Fibroblast of lung (primary cell): ENCODE data around the gene ADA. TPM values are rescaled to one million over a fixed set of nuclear protein-coding genes. Genes with fewer than 3 reads are reported as not detected.

Source experiments
- DNase-seq, 2 donors: peaks; one replicate each; pipeline versions ENCODE4 v3.0.0 to v3.0.0-alpha.2; 2010; ENCODE audit warnings: low read depth in 2 of 2
- H2AFZ ChIP-seq: 2 replicates; pipeline ENCODE4 v1.5.1; 2012; ENCODE audit warnings: low read length, control low read depth, inconsistent platforms
- H3K27ac ChIP-seq: 2 replicates; pipeline ENCODE4 v1.5.1; 2011; ENCODE audit warnings: low read length, control low read depth; ENCODE audit not compliant: insufficient read depth
- H3K27me3 ChIP-seq: 2 replicates; pipeline ENCODE4 v1.5.1; 2011; ENCODE audit warnings: mild to moderate bottlenecking, low read length; ENCODE audit not compliant: control insufficient read depth, insufficient read depth
- H3K36me3 ChIP-seq: 2 replicates; pipeline ENCODE4 v1.5.1; 2011; ENCODE audit warnings: low read length; ENCODE audit not compliant: control insufficient read depth, insufficient read depth
- H3K4me1 ChIP-seq: 2 replicates; pipeline ENCODE4 v1.5.1; 2011; ENCODE audit warnings: low read length; ENCODE audit not compliant: control insufficient read depth, insufficient read depth; ENCODE audit errors: extremely low read depth
- H3K4me2 ChIP-seq: 2 replicates; pipeline ENCODE4 v1.5.1; 2011; ENCODE audit warnings: low read length, control low read depth; ENCODE audit not compliant: insufficient read depth; ENCODE audit errors: extremely low read depth
- H3K4me3 ChIP-seq, 4 experiments: fragments of 200-600 bp in 1 of 4; sonication (generic) in 1 of 4; replicated peaks in 1 of 4; 2 replicates each; pipeline ENCODE4 v1.5.1; 2011 to 2016; ENCODE audit warnings: low read length in 4 of 4, low read depth in 3 of 4, mild to moderate bottlenecking in 3 of 4, control low read depth in 2 of 4, inconsistent platforms in 1 of 4, mixed read lengths in 1 of 4; ENCODE audit not compliant: insufficient read depth in 1 of 4; ENCODE audit errors: control extremely low read depth in 1 of 4
- H3K79me2 ChIP-seq: 2 replicates; pipeline ENCODE4 v1.5.1; 2012; ENCODE audit warnings: mild to moderate bottlenecking, low read length, inconsistent platforms; ENCODE audit not compliant: control insufficient read depth, insufficient read depth
- H3K9ac ChIP-seq: 2 replicates; pipeline ENCODE4 v1.5.1; 2011; ENCODE audit warnings: mild to moderate bottlenecking, low read length, control low read depth; ENCODE audit not compliant: insufficient read depth
- H3K9me3 ChIP-seq: 2 replicates; pipeline ENCODE4 v1.5.1; 2012; ENCODE audit warnings: low read depth, low read length; ENCODE audit not compliant: control insufficient read depth, insufficient read depth
- H4K20me1 ChIP-seq: 2 replicates; pipeline ENCODE4 v1.5.1; 2011; ENCODE audit warnings: low read length; ENCODE audit not compliant: control insufficient read depth, insufficient read depth; ENCODE audit errors: extremely low read depth
- EZH2 ChIP-seq: IDR thresholded peaks from 2 replicates; pipeline ENCODE4 v1.5.1; 2012; ENCODE audit warnings: low read length, control low read depth, mild to moderate bottlenecking; ENCODE audit errors: missing control alignments
- polyA plus RNA-seq, 2 donors: library from polyadenylated mRNA; depleted of rRNA in 1 of 2; stranded (reverse) in 1 of 2; unstranded in 1 of 2; fragments of >200 nt; gene quantifications; 2 replicates each; pipeline ENCODE4 v1.2.1, GENCODE V29; 2011 to 2012; ENCODE audit warnings: missing spikeins in 1 of 2
- total RNA-seq: library from RNA; depleted of rRNA; stranded (reverse); fragments of >200 nt; gene quantifications from 2 replicates; pipeline ENCODE4 v1.2.1, GENCODE V29; 2014
- TF ChIP-seq, protein P1 (sequence below), 2 donors: IDR thresholded peaks in 1 of 2; conservative IDR thresholded peaks in 1 of 2; 1 replicate in 1 of 2; 2 replicates in 1 of 2; pipeline ENCODE4 v1.5.1; 2011 to 2012; ENCODE audit warnings: low read length in 2 of 2, control low read depth in 1 of 2, inconsistent platforms in 1 of 2, low read depth in 1 of 2, mild to moderate bottlenecking in 1 of 2

Gene ADA
- total and polyA plus RNA-seq, 2 donors (not counting 1 experiment from before 2014, with no cell fraction given), result 5.4 to 21.9 TPM

DNA sequence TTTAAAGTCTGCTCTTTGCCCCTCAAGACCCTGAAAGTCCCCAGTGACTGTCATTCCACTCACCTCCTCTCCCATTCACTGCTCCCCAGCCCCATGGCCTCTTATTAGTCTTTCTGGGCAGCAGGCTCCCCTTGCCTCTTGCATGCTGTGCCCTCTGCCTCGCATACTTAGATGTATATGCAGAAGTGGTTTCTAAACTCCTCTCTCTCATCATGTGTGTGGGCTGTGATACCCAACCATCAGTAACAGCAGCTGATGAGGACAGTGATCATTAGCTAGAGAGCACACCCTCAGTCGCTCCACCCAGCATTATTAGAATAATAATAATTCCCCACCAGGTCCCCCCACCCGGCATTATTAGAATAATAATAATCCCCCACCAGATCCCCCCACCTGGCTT lies 54.6 kb downstream of the ADA start:
- H3K9me3 ChIP-seq, result no peaks in the 10 kb centered on the region
- TF ChIP-seq, protein P1, sequence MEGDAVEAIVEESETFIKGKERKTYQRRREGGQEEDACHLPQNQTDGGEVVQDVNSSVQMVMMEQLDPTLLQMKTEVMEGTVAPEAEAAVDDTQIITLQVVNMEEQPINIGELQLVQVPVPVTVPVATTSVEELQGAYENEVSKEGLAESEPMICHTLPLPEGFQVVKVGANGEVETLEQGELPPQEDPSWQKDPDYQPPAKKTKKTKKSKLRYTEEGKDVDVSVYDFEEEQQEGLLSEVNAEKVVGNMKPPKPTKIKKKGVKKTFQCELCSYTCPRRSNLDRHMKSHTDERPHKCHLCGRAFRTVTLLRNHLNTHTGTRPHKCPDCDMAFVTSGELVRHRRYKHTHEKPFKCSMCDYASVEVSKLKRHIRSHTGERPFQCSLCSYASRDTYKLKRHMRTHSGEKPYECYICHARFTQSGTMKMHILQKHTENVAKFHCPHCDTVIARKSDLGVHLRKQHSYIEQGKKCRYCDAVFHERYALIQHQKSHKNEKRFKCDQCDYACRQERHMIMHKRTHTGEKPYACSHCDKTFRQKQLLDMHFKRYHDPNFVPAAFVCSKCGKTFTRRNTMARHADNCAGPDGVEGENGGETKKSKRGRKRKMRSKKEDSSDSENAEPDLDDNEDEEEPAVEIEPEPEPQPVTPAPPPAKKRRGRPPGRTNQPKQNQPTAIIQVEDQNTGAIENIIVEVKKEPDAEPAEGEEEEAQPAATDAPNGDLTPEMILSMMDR (conservative IDR thresholded peaks at IDR 0.05 in 1 of 2, IDR thresholded peaks at IDR 0.05 in 1 of 2; ENCODE audit: low read depth in 1 of 2, low read length in 2 of 2), result no peak
- TF ChIP-seq EZH2, result no peak
- H3K27ac ChIP-seq, result no peak overlapping the region
- H3K79me2 ChIP-seq, result peaks cover 5% of the 10 kb centered on the region
- no peaks in the 10 kb centered on the region for H3K27me3 ChIP-seq
- H2AFZ ChIP-seq, result no peak overlapping the region
- H4K20me1 ChIP-seq, result no peaks in the 10 kb centered on the region
- no peak overlapping the region for H3K9ac ChIP-seq
- no peak for DNase-seq
- H3K4me2 ChIP-seq, result no peak overlapping the region
- H3K4me3 ChIP-seq, result no peak overlapping the region
- H3K4me1 ChIP-seq, result peaks cover 33% of the 10 kb centered on the region
- H3K36me3 ChIP-seq, result peaks cover 4% of the 10 kb centered on the region

DNA sequence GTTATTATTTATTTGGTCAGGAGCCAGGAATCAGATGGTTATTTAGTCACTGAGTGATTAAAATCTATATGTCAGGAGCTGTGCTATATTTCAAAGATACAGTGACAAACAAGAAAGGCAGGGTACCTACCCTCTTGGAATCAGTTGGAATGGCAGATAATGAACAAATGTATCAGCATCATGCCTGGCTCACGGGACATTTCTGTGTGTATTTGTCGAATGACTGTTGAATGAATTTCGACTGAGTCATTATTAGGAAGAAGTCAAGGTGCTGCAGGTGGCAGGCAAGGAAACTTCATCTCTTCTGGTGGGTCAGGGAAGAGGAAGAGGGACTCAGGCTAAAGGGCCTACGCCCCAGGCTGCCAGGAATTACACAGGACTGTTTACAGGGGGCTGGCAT lies 55.5 kb downstream of the ADA start:
- Histone ChIP-seq H2AFZ (no peak overlapping the region), H3K4me3 (no peak overlapping the region), H3K27ac (no peak overlapping the region), H4K20me1 (no peaks in the 10 kb centered on the region), H3K4me2 (no peak overlapping the region), H3K4me1 (peaks cover 27% of the 10 kb centered on the region), H3K9me3 (no peaks in the 10 kb centered on the region), H3K9ac (no peak overlapping the region), H3K27me3 (no peaks in the 10 kb centered on the region), H3K36me3 (peaks cover 5% of the 10 kb centered on the region), H3K79me2 (peaks cover 5% of the 10 kb centered on the region)
- TF ChIP-seq, protein P1 (conservative IDR thresholded peaks at IDR 0.05 in 1 of 2, IDR thresholded peaks at IDR 0.05 in 1 of 2; ENCODE audit: low read depth in 1 of 2, low read length in 2 of 2), result no peak
- no peak for TF ChIP-seq EZH2
- DNase-seq, result no peak

DNA sequence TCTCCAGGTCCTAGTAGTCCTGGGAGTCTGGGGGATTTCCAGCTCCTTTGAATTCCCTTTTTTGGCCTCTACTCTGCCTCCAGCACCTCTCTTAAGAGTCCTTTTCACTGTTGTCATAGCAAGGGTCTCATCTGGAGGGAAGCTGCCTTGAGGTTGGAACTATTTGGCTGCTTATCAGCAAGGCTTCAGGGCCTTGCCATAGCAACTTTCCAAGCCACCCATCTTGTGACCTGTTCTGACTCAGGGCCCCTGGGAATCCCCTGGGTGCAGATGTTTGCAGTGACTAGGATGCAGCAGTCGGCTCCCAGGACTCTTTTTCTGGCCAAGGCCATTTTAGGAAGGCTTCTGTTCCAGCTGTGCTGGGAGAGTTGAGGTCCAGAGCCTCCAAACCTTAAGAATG lies 56.8 kb downstream of the ADA start:
- H3K4me3 ChIP-seq, result no peak overlapping the region
- H3K27me3 ChIP-seq, result no peaks in the 10 kb centered on the region
- peak overlapping the region; percentile 5 for H3K27ac ChIP-seq
- no peak overlapping the region for H3K9ac ChIP-seq
- no peak overlapping the region for H2AFZ ChIP-seq
- H4K20me1 ChIP-seq, result no peaks in the 10 kb centered on the region
- no peak overlapping the region for H3K4me2 ChIP-seq
- H3K9me3 ChIP-seq, result no peaks in the 10 kb centered on the region
- TF ChIP-seq EZH2, result no peak
- TF ChIP-seq, protein P1 (conservative IDR thresholded peaks at IDR 0.05 in 1 of 2, IDR thresholded peaks at IDR 0.05 in 1 of 2; ENCODE audit: low read depth in 1 of 2, low read length in 2 of 2), result no peak
- H3K4me1 ChIP-seq, result peaks cover 25% of the 10 kb centered on the region
- peaks cover 5% of the 10 kb centered on the region for H3K79me2 ChIP-seq
- peak; percentile 53 to 81 for DNase-seq
- peaks cover 6% of the 10 kb centered on the region for H3K36me3 ChIP-seq
